Thyroid gland (tissue), 4 donors: Measurements from ENCODE around the gene TPBG. TPM values are rescaled to one million over a fixed set of nuclear protein-coding genes. Genes with fewer than 3 reads are reported as not detected.

Experiments used
- DNase-seq, 2 donors: peaks; one replicate each; pipeline ENCODE4 v3.0.0-alpha.2; 2019
- H3K27ac ChIP-seq, 3 donors: fragments of 200-600 bp; sonication (generic); 1 replicate in 2 of 3; 2 replicates in 1 of 3; pipeline ENCODE4 v1.5.1; 2016 to 2019; ENCODE audit warnings: mild to moderate bottlenecking in 1 of 3, moderate library complexity in 1 of 3
- H3K27me3 ChIP-seq: fragments of 200-600 bp; sonication (generic); one replicate; pipeline ENCODE4 v1.5.1; 2019
- H3K36me3 ChIP-seq, 2 donors: fragments of 200-600 bp; sonication (generic); one replicate each; pipeline ENCODE4 v1.5.1; 2016 to 2019
- H3K4me1 ChIP-seq, 2 donors: fragments of 200-600 bp; sonication (generic); one replicate each; pipeline ENCODE4 v1.5.1; 2017 to 2019
- H3K4me3 ChIP-seq, 3 donors: fragments of 200-600 bp; sonication (generic); replicated peaks in 1 of 3; 1 replicate in 2 of 3; 2 replicates in 1 of 3; pipeline ENCODE4 v1.5.1; 2016; ENCODE audit warnings: mild to moderate bottlenecking in 1 of 3
- H3K9me3 ChIP-seq: fragments of 200-600 bp; sonication (generic); one replicate; pipeline ENCODE4 v1.5.1; 2017
- CTCF ChIP-seq, 6 experiments: fragments of 200-600 bp in 3 of 6; fragments of 450-650 bp in 3 of 6; sonication (generic) in 3 of 6; IDR thresholded peaks; one replicate each; pipeline ENCODE4 v1.5.1; 2016 to 2019; ENCODE audit warnings: antibody characterized with exemption in 6 of 6, mild to moderate bottlenecking in 2 of 6, inconsistent platforms in 1 of 6, moderate library complexity in 1 of 6
- POLR2A ChIP-seq, 2 donors: fragments of 450-650 bp; IDR thresholded peaks; one replicate each; pipeline ENCODE4 v1.6.1; 2017; ENCODE audit warnings: antibody characterized with exemption in 2 of 2, mild to moderate bottlenecking in 2 of 2, moderate library complexity in 1 of 2
- WGBS, 2 donors: methylation state at CpG; one replicate each; pipeline ENCODE4 v1.1.5; 2017; 5-methylcytosine and 5-hydroxymethylcytosine counted together
- intact Hi-C: fragments of 100-400 bp; cut with DNase I; formaldehyde crosslinking; loops from one replicate; pipeline ENCODE4 v1.15.1; 2023
- total RNA-seq, 4 donors: library from RNA; depleted of rRNA; stranded (reverse); fragments of >200 nt; gene quantifications; one replicate each; pipeline ENCODE4 v1.2.3, GENCODE V29; 2016

TPBG gene
- total RNA-seq, 4 donors from 2014 or later: 28.0 to 39.2 (median 32.6) TPM

- intact Hi-C loops: no loop called here
- H3K4me1 ChIP-seq: no peaks in the 10 kb centered on the region
- WGBS, 2 donors: 62 to 77% methylated on average over 1 of the region's 1 CpG
- H3K27me3 ChIP-seq: no peaks in the 10 kb centered on the region
- no peak overlapping the region for H3K27ac ChIP-seq
- no peak for TF ChIP-seq POLR2A (IDR thresholded peaks at IDR 0.05)
- TF ChIP-seq CTCF (IDR thresholded peaks at IDR 0.05): no peak
- H3K9me3 ChIP-seq: no peaks in the 10 kb centered on the region
- H3K36me3 ChIP-seq: no peaks in the 10 kb centered on the region
- no peak for DNase-seq
- no peak overlapping the region for H3K4me3 ChIP-seq
These were observed 29.8 kb upstream of the TPBG start for GRCh38 chr6:82333781-82334180.

- H3K4me1 ChIP-seq: no peaks in the 10 kb centered on the region
- H3K4me3 ChIP-seq: no peak overlapping the region
- H3K36me3 ChIP-seq: no peaks in the 10 kb centered on the region
- no peaks in the 10 kb centered on the region for H3K27me3 ChIP-seq
- peak; percentile 3 for DNase-seq
- WGBS, 2 donors: 58 to 61% methylated on average over 4 of the region's 4 CpGs
- H3K27ac ChIP-seq: no peak overlapping the region
- no peaks in the 10 kb centered on the region for H3K9me3 ChIP-seq
- intact Hi-C loops: no loop called here
- TF ChIP-seq POLR2A (IDR thresholded peaks at IDR 0.05): no peak
- TF ChIP-seq CTCF (IDR thresholded peaks at IDR 0.05): peak in 1 of 6 experiments; percentile 6
These were observed 25.8 kb upstream of the TPBG start for GRCh38 chr6:82337688-82338257.

- intact Hi-C loops: no loop called here
- no peak for DNase-seq
- no peaks in the 10 kb centered on the region for H3K9me3 ChIP-seq
- no peak overlapping the region for H3K4me3 ChIP-seq
- no peaks in the 10 kb centered on the region for H3K27me3 ChIP-seq
- no peaks in the 10 kb centered on the region for H3K36me3 ChIP-seq
- TF ChIP-seq CTCF (IDR thresholded peaks at IDR 0.05) (no peak), POLR2A (IDR thresholded peaks at IDR 0.05) (no peak)
- no peak overlapping the region for H3K27ac ChIP-seq
- H3K4me1 ChIP-seq: no peaks in the 10 kb centered on the region
- WGBS, 2 donors: 86 to 91% methylated on average over 6 of the region's 6 CpGs
These were observed 15.5 kb upstream of the TPBG start for GRCh38 chr6:82348130-82348529.

GRCh38 chr6:82353848-82354247, 9.8 kb upstream of the TPBG start:
- Histone ChIP-seq H3K27ac (no peak overlapping the region), H3K27me3 (no peaks in the 10 kb centered on the region), H3K36me3 (no peaks in the 10 kb centered on the region), H3K9me3 (no peaks in the 10 kb centered on the region), H3K4me1 (no peaks in the 10 kb centered on the region), H3K4me3 (no peak overlapping the region)
- TF ChIP-seq POLR2A (IDR thresholded peaks at IDR 0.05): no peak
- no peak for TF ChIP-seq CTCF (IDR thresholded peaks at IDR 0.05)
- intact Hi-C loops: no loop called here
- WGBS, 2 donors: 80 to 87% methylated on average over 2 of the region's 2 CpGs
- no peak for DNase-seq

- WGBS, 2 donors: 78 to 85% methylated on average over 2 of the region's 2 CpGs
- H3K27ac ChIP-seq: no peak overlapping the region
- intact Hi-C loops: no loop called here
These were observed 3.1 kb upstream of the TPBG start for GRCh38 chr6:82360552-82360951.

More at GRCh38 chr6:82360552-82360951, 3.1 kb upstream of the TPBG start:
- H3K4me3 ChIP-seq: no peak overlapping the region
- H3K36me3 ChIP-seq: no peaks in the 10 kb centered on the region
- H3K9me3 ChIP-seq: no peaks in the 10 kb centered on the region
- TF ChIP-seq CTCF (IDR thresholded peaks at IDR 0.05): no peak
- H3K27me3 ChIP-seq: no peaks in the 10 kb centered on the region
- H3K4me1 ChIP-seq: peaks cover 6 to 11% of the 10 kb centered on the region in 2 donors
- DNase-seq: no peak
